Caki2 (cell line): ENCODE results near the gene SLC29A4. TPM values are rescaled to one million over a fixed set of nuclear protein-coding genes. Genes with fewer than 3 reads are reported as not detected.
"Not testable (repeated sequence)": the region's sequence is repeated elsewhere in the genome, so short reads cannot be mapped to it uniquely, and the experiment has no call there.

Source experiments
- DNase-seq: peaks from one replicate; pipeline ENCODE4 v3.0.0-alpha.2; 2015; ENCODE audit warnings: low read depth
- in situ Hi-C: cut with HindIII; loops from 2 replicates; pipeline ENCODE4 v1.10.0; 2016; ENCODE audit warnings: low sequenced_read_pairs, low pct_unique_long_range_greater_than_20kb, mixed read lengths
- total RNA-seq: library from RNA; depleted of rRNA; stranded (reverse); fragments of >200 nt; shearing (Covaris generic); gene quantifications from 2 replicates; pipeline ENCODE4 v1.2.3, GENCODE V29; 2014; ENCODE audit warnings: low replicate concordance

Gene SLC29A4
- total RNA-seq, 1 experiment from 2014 or later: 23.8 TPM

- in situ Hi-C loops, DNase-seq: not testable (repeated sequence)
Measured at GRCh38 chr7:5269992-5270657, 12.6 kb upstream of the SLC29A4 start.

GRCh38 chr7:5270788-5271187 lies 12.0 kb upstream of the SLC29A4 start:
- in situ Hi-C loops: no loop called here

GRCh38 chr7:5273831-5274405 lies 8.8 kb upstream of the SLC29A4 start:
- in situ Hi-C loops, DNase-seq: not testable (repeated sequence)

More at GRCh38 chr7:5270788-5271187, 12.0 kb upstream of the SLC29A4 start:
- no peak for DNase-seq

- in situ Hi-C loops: no loop called here
- DNase-seq: no peak
Measured at GRCh38 chr7:5274441-5274840, 8.3 kb upstream of the SLC29A4 start.

GRCh38 chr7:5274985-5275431 lies 7.7 kb upstream of the SLC29A4 start:
- DNase-seq, in situ Hi-C loops: not testable (repeated sequence)

GRCh38 chr7:5275510-5275909 lies 7.2 kb upstream of the SLC29A4 start:
- DNase-seq, in situ Hi-C loops: not testable (repeated sequence)

GRCh38 chr7:5276123-5276522 lies 6.6 kb upstream of the SLC29A4 start:
- in situ Hi-C loops, DNase-seq: not testable (repeated sequence)

- in situ Hi-C loops: no loop called here
- no peak for DNase-seq
Measured at GRCh38 chr7:5276611-5277010, 6.1 kb upstream of the SLC29A4 start.

GRCh38 chr7:5278766-5279165 lies 4.0 kb upstream of the SLC29A4 start:
- DNase-seq: no peak
- in situ Hi-C loops: no loop called here

- no peak for DNase-seq
- in situ Hi-C loops: no loop called here
Measured at GRCh38 chr7:5279734-5280133, 3.0 kb upstream of the SLC29A4 start.

GRCh38 chr7:5281598-5282500 lies 894 bp upstream of the SLC29A4 start:
- DNase-seq, in situ Hi-C loops: not testable (repeated sequence)

GRCh38 chr7:5283421-5284303 lies 919 bp downstream of the SLC29A4 start:
- no peak for DNase-seq
- in situ Hi-C loops: no loop called here

GRCh38 chr7:5284304-5285281 lies 1.9 kb downstream of the SLC29A4 start:
- DNase-seq: peak; percentile 77
- in situ Hi-C loops: no loop called here

GRCh38 chr7:5286933-5287332 lies 4.2 kb downstream of the SLC29A4 start:
- in situ Hi-C loops: no loop called here
- DNase-seq: no peak

GRCh38 chr7:5287373-5287772 lies 4.6 kb downstream of the SLC29A4 start:
- in situ Hi-C loops: not testable (repeated sequence)

GRCh38 chr7:5287802-5288201 lies 5.1 kb downstream of the SLC29A4 start:
- DNase-seq: no peak

More at GRCh38 chr7:5287373-5287772, 4.6 kb downstream of the SLC29A4 start:
- DNase-seq: not testable (repeated sequence)

GRCh38 chr7:5288560-5288959 lies 5.8 kb downstream of the SLC29A4 start:
- in situ Hi-C loops: not testable (repeated sequence)

More at GRCh38 chr7:5287802-5288201, 5.1 kb downstream of the SLC29A4 start:
- in situ Hi-C loops: no loop called here

More at GRCh38 chr7:5288560-5288959, 5.8 kb downstream of the SLC29A4 start:
- DNase-seq: not testable (repeated sequence)
